ENCODE measurements around the gene SYNGR1.
"Not testable (repeated sequence)": the region's sequence is repeated elsewhere in the genome, so short reads cannot be mapped to it uniquely, and the experiment has no call there.

The SYNGR1 gene

DNA sequence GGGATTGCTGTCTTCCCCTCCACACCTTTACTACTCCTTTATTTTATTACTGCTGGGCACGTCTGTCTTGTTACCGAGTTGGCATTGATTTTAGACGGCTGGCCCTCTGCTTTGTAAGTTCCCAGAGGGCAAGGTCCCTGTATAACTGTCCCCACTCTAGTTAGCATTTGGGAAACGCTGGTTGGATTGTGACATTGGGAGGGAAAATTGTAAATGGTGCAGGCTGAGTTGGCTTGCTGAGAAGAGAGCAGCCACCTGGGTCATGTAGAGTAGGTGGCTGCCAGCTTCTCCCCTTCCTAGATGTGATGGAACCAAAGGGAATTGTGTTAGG, 51.5 kb downstream of the SYNGR1 start:
- TF ChIP-seq, protein P1, sequence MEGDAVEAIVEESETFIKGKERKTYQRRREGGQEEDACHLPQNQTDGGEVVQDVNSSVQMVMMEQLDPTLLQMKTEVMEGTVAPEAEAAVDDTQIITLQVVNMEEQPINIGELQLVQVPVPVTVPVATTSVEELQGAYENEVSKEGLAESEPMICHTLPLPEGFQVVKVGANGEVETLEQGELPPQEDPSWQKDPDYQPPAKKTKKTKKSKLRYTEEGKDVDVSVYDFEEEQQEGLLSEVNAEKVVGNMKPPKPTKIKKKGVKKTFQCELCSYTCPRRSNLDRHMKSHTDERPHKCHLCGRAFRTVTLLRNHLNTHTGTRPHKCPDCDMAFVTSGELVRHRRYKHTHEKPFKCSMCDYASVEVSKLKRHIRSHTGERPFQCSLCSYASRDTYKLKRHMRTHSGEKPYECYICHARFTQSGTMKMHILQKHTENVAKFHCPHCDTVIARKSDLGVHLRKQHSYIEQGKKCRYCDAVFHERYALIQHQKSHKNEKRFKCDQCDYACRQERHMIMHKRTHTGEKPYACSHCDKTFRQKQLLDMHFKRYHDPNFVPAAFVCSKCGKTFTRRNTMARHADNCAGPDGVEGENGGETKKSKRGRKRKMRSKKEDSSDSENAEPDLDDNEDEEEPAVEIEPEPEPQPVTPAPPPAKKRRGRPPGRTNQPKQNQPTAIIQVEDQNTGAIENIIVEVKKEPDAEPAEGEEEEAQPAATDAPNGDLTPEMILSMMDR (IDR thresholded peaks at IDR 0.05; ENCODE audit: insufficient read depth, low read length, missing control alignments): no peak
- POLR2A ChIA-PET: interaction anchor here (0.6 kb wide), 1 partner anchor 13 kb away, joined by 4 read pairs; no protein-coding TSS in a partner anchor
- DNase-seq (ENCODE audit: low read depth, low spot score): no peak
- no peak overlapping the region; the same call in 1 of the 2 replicates for H3K4me3 ChIP-seq (ENCODE audit: low read depth, low read length)
- CTCF ChIA-PET: interaction anchor here (4.7 kb wide), 1 partner anchor 11 kb away, joined by 31 read pairs; no protein-coding TSS in a partner anchor

DNA sequence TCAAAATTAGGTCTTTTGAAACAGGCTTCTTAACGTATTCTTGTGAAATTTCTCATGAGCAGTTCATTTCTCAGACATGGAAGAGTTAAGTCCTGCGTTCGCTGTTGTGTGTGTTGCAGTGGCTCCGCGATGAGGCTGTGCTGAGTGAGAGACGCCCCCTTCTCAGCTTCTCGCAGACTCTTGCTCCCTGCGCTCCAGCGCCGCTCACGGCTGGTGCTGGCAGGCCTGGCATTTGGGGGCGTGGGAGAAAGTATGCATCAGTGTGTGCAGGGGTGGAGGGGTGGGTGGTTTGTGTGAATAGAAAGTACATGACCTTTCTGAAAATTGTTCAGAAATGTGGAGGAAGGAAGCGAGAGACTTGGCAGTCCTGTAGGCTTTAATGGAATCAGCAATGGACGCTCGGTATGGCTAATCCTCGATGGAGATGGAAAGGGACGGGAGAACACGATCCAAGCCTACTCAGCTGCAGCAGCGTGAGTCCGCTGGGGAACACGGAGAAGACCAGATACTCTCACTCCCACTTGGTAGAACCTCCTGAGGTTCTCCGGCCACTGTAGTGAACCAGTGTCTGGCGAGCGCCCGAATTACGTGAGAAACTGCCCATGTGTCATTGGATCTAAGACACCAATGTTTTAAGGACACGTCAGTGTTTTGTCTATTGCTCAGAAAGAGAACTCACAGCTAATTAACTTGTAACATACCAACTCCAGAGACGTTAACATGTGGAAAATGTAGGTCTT, 55.7 kb downstream of the SYNGR1 start:
- no peak for DNase-seq (ENCODE audit: low read depth, low spot score)
- TF ChIP-seq, protein P1 (IDR thresholded peaks at IDR 0.05; ENCODE audit: insufficient read depth, low read length, missing control alignments): no peak
- ChIA-PET CTCF (interaction anchor here (0.7 to 4.2 kb wide), 6 partner anchors 32 to 634 kb away, joined by 3 to 17 read pairs (median 3); no protein-coding TSS in a partner anchor), POLR2A (interaction anchor here (0.6 kb wide), 1 partner anchor 397 kb away, joined by 3 read pairs; no protein-coding TSS in a partner anchor)
- no peak overlapping the region for H3K4me3 ChIP-seq (ENCODE audit: low read depth, low read length)

DNA sequence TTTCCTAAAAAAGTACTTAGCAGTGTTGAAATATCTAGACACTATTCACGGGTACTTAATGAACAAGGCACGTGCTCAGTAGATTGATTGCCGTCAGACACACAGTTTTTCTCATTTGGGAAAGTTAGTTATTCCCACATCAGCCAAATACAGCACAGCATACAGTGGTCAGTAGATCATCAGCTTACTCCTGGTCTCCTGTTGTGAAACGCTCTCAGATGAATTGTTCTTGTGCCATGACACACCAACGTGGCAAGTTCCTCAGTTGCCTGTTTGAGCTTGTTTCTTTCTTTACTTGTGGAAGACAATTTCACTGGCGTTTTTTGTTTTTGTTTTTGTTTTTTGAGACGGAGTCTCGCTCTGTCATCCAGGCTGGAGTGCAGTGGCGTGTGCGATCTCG, 58.4 kb downstream of the SYNGR1 start:
- POLR2A ChIA-PET: no interaction called here
- CTCF ChIA-PET: interaction anchor here (1.9 kb wide), 1 partner anchor 8 kb away, joined by 4 read pairs; the partner anchor contains the start of gene TAB1
- DNase-seq (ENCODE audit: low read depth, low spot score): no peak
- no peak overlapping the region for H3K4me3 ChIP-seq (ENCODE audit: low read depth, low read length)
- TF ChIP-seq, protein P1 (IDR thresholded peaks at IDR 0.05; ENCODE audit: insufficient read depth, low read length, missing control alignments): no peak

DNA sequence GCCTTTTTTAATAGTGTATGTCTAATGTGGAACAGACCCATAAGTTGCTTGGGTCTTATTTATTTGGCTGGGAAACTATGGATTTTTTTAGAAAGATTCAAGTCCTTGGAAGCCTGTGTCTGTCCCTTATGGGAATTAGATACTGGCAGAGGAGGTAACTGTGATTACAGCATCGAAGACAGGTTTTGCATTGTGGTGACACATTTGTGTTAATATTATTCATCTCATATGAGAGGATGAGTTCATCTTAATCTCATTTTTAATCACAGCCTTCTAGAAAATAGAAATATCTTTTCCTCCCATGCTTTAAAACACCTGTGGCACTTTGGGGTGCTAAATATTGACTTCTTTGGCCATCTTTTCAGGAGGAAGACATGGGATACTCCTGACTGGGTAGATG, 59.0 kb downstream of the SYNGR1 start:
- no peak overlapping the region for H3K4me3 ChIP-seq (ENCODE audit: low read depth, low read length)
- POLR2A ChIA-PET: no interaction called here
- TF ChIP-seq, protein P1 (IDR thresholded peaks at IDR 0.05; ENCODE audit: insufficient read depth, low read length, missing control alignments): no peak
- DNase-seq (ENCODE audit: low read depth, low spot score): no peak
- CTCF ChIA-PET: interaction anchor here (1.9 kb wide), 1 partner anchor 9 kb away, joined by 4 read pairs; the partner anchor contains the start of gene TAB1

DNA sequence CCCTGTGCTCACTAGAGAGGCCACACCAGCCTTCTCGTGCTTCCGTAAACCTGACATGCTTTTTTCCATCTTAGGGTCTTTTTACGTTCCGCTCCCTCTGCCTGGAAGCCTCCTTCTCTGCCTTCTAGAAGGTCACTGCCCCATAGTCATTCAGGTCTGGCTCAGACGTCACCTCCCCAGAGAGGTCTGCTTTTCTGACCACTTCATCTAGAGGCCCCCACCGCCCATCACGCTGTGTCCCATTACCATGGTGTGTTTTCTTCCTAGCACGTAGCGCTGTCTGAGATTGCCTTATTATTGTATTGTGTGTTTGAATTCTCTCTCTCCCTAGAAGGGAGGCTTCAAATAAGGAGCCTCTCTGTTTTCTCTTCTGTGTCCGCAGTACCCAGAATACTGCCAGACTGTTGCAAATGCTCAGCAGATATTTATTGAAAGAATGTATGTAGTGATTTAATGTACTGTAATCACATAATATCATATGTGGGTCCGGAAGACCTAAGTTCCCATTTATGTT, 59.8 kb downstream of the SYNGR1 start:
- TF ChIP-seq, protein P1 (IDR thresholded peaks at IDR 0.05; ENCODE audit: insufficient read depth, low read length, missing control alignments): no peak
- POLR2A ChIA-PET: no interaction called here
- DNase-seq (ENCODE audit: low read depth, low spot score): no peak
- CTCF ChIA-PET: interaction anchor here (1.9 kb wide), 1 partner anchor 10 kb away, joined by 4 read pairs; the partner anchor contains the start of gene TAB1
- no peak overlapping the region for H3K4me3 ChIP-seq (ENCODE audit: low read depth, low read length)

DNA sequence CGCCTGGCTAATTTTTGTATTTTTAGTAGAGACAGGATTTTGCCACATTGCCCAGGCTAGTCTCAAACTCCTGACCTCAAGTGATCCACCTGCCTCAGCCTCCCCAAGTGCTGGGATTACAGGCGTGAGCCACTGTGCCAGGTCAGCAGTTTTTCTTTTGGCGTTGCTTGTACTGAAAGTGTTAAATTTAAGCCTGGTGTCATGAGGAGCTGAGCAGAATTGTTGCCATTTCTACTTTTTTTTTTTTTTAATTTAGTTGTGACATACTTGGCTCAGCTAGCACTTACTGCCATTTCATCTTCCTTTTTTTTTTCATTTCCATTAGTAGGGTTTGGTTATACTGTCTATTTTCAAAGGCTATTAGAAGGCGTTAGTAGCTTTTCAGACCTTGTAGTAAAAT, 60.5 kb downstream of the SYNGR1 start:
- H3K4me3 ChIP-seq (ENCODE audit: low read depth, low read length): no peak overlapping the region
- POLR2A ChIA-PET: no interaction called here
- CTCF ChIA-PET: interaction anchor here (5.0 kb wide), 1 partner anchor 9 kb away, joined by 31 read pairs; the partner anchor contains the start of gene TAB1
- DNase-seq (ENCODE audit: low read depth, low spot score): no peak
- TF ChIP-seq, protein P1 (IDR thresholded peaks at IDR 0.05; ENCODE audit: insufficient read depth, low read length, missing control alignments): no peak

DNA sequence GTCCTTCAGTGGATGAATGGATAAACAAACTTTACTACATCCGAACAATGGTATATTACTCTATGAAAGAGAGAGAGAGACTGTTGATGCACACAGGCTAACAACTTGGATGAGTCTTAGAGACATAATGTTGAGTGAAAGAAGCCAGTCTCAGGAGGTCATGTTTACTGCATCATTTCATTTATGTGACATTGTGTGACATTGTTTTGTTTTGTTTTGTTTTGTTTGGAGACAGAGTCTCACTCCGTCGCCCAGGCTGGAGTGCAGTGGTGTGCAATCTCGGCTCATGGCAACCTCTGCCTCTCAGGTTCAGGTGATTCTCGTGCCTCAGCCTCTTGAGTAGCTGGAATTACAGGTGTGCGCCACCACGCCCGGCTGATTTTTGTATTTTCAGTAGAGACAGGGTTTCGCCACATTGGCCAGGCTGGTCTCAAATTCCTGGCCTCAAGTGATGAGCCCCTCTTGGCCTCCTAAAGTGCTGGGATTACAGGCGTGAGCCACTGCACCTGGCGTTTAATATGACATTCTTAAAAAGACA, 62.1 kb downstream of the SYNGR1 start:
- CTCF ChIA-PET: interaction anchor here (1.3 to 5.0 kb wide), 2 partner anchors 11 to 117 kb away, joined by 5 to 31 read pairs; partner anchors contain the start of gene TAB1
- DNase-seq (ENCODE audit: low read depth, low spot score); POLR2A ChIA-PET; H3K4me3 ChIP-seq (ENCODE audit: low read depth, low read length): not testable (repeated sequence)

DNA sequence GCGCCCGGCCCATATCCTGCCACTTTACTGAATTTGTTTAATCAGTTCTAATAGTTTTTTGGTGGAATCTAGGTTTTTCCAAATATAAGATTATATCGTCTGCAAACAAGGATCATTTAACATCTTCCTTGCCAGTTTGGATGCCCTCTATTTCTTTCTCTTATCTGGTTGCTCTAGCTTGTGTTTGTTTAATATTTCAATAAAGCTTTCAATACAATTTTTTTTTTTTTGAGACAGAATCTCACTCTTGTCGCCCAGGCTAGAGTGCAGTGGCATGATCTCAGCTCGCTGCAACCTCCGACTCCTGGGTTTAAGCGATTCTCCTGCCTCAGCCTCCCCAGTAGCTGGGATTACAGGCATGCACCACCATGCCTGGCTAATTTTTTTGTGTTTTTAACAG, 63.4 kb downstream of the SYNGR1 start:
- ChIA-PET CTCF (interaction anchor here (0.9 to 5.0 kb wide), 3 partner anchors 10 to 96 kb away, joined by 3 to 31 read pairs (median 3); partner anchors contain the start of gene TAB1), POLR2A (interaction anchor here (1.2 kb wide), 1 partner anchor 107 kb away, joined by 3 read pairs; no protein-coding TSS in a partner anchor)
- not testable (repeated sequence) for DNase-seq (ENCODE audit: low read depth, low spot score); H3K4me3 ChIP-seq (ENCODE audit: low read depth, low read length)
